Upper lobe of left lung (tissue), 4 donors: Measurements from ENCODE around the gene ANKRD24.
"Not testable (repeated sequence)": the region's sequence is repeated elsewhere in the genome, so short reads cannot be mapped to it uniquely, and the experiment has no call there.

Source experiments
- POLR2A ChIP-seq, 4 donors: fragments of 450-650 bp; IDR thresholded peaks; one replicate each; pipeline ENCODE4 v1.5.1; 2016 to 2017; ENCODE audit warnings: antibody characterized with exemption in 4 of 4, mild to moderate bottlenecking in 2 of 4
- POLR2AphosphoS5 ChIP-seq, 2 donors: sonication (generic); formaldehyde crosslinking; IDR thresholded peaks; one replicate each; pipeline ENCODE4 v1.5.1; 2017; ENCODE audit warnings: antibody characterized with exemption in 2 of 2
- TF ChIP-seq, protein P1 (sequence below), 6 experiments: fragments of 450-650 bp in 4 of 6; fragments of 200-600 bp in 2 of 6; sonication (generic) in 2 of 6; IDR thresholded peaks; one replicate each; pipeline ENCODE4 v1.5.1; 2016 to 2019; ENCODE audit warnings: antibody characterized with exemption in 6 of 6

- TF ChIP-seq, protein P1, sequence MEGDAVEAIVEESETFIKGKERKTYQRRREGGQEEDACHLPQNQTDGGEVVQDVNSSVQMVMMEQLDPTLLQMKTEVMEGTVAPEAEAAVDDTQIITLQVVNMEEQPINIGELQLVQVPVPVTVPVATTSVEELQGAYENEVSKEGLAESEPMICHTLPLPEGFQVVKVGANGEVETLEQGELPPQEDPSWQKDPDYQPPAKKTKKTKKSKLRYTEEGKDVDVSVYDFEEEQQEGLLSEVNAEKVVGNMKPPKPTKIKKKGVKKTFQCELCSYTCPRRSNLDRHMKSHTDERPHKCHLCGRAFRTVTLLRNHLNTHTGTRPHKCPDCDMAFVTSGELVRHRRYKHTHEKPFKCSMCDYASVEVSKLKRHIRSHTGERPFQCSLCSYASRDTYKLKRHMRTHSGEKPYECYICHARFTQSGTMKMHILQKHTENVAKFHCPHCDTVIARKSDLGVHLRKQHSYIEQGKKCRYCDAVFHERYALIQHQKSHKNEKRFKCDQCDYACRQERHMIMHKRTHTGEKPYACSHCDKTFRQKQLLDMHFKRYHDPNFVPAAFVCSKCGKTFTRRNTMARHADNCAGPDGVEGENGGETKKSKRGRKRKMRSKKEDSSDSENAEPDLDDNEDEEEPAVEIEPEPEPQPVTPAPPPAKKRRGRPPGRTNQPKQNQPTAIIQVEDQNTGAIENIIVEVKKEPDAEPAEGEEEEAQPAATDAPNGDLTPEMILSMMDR (IDR thresholded peaks at IDR 0.05) = not testable (repeated sequence)
- not testable (repeated sequence) for TF ChIP-seq POLR2A, POLR2AphosphoS5 (IDR thresholded peaks at IDR 0.05)
These were observed 47.1 kb upstream of the ANKRD24 start for GRCh38 chr19:4135386-4135785.
